AG08396 (cell line): ENCODE measurements around the gene SEMA5A.

Source experiments
- DNase-seq: peaks from one replicate; pipeline ENCODE4 v3.0.0; 2012; ENCODE audit warnings: low spot score, mixed read lengths

Gene SEMA5A

DNA sequence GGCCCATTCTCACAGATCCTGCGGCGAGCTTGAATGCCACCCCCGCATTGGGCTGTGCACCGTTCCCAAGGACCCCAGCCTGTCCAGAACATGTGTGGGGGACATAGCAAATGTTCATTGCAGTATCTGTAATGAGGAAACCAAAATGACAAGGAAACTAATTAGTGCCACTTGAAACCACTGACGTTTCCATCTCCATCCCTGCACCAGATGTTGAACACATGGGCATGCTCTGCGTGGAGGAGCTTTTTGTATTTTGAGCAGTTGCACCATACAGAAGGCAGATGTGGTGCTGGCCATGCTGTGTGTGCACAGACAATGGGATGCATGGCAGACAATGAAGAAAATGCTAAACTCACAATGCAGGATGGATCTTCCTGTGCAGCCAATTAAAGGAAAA lies 437.7 kb downstream of the SEMA5A start:
- DNase-seq: no peak

DNA sequence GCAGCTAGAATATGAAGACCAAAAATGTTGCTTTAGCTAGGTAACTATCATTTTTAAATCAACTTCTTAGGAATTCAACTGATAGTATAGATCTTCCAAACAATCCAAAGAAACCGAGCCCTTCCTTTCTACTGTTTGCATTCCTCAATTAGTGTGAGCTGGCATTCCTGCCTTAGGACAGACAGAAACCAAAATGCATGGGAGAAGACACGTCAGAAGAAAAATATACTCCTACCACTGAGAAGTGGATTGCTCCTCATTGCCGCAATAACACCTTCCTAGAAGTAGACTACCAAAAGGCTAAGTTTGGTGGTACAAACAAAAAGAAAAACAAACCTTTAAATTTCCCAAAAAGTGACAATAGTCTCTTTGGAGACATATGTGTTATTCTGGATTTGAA lies 440.0 kb downstream of the SEMA5A start:
- no peak for DNase-seq

DNA sequence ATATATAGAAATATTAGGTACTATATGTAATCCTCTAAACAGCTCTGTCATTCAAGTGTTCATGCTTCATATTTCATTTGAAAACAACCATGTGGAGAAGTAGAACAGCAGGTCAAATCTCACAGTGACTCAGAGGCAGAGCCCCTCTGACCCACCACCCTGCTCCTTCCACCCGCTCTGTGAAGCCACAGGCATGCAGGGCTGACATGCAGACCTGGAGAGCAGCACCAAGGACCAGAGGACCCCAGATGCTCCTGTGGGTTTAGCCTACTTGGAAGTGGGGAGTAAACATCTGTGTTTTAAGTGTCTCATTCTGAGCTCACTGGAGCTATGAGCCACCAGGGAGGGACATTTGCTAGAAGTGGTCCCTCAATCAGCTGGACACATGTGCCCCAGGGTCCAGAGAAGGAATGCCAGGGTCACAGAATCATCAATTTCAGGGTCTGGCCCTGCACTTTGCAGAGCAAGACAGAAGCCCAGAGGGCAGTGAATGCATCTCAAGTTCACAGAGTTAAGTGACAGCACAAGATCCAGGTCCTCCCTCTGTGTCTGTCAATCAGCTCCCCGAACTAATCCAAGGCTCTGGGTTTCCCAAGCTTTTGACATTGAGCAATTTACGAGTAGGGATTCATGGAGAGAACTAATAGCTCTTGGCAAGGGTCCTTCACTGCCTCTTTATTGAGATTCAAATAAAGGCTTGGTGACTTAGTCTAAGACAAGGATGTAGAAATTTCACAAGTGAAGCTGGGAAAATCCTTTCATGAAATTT lies 441.1 kb downstream of the SEMA5A start:
- DNase-seq: no peak

DNA sequence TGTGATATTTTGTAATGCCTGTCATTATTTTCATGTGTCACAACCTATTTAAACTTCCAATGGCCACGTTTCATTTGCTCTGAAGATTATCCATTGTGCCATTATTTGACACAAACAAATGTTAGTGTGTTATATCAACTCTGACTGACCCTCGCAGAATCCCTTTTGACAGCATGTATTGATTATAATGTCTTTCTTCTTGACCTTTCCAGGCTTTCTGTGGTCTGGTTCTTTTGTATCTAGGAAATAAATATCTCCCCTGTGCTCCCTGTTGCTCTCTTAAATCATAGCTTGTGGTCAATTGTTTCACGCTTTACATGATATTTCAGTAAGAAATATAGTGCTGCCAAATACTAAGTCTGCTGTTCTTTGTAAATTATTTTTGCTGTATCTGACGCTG lies 442.6 kb downstream of the SEMA5A start:
- DNase-seq: no peak

DNA sequence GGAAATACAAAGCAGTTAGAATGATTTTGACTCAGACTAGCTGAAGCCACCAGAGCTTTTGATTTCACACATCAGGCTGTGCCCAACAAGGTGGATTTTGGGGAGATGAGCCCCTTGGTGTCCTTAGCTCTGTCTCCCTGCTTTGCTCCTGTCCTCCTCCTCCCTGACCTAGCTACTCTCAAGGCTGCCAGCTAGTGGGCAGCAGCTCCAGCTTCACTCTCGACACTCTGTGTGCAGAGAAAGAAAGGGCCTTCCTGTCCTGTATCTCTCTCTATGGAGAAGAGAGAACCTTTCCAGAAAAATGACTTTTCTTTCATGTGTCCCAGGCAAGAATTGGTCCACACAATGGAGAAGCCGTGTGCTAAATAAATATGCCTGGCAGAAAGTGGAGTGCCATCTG lies 446.2 kb downstream of the SEMA5A start:
- DNase-seq: no peak

DNA sequence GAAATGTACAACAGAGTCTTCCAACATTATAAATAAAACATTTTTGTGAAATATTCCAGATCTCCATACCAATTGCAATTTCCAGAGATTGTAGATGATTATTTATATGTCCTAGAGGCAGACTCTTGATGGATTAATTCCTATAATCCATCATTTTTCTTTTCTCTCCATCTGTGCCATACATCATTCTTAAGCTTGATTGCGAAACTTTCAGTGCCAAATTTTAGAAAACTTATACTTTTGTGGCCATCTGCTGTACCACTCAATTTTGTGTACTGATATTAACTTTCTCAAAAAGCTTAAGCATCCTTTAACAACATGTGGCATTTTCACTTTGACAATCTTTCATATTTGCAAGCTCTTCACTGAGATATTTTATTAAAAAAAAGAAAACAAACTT lies 446.9 kb downstream of the SEMA5A start:
- DNase-seq: no peak

DNA sequence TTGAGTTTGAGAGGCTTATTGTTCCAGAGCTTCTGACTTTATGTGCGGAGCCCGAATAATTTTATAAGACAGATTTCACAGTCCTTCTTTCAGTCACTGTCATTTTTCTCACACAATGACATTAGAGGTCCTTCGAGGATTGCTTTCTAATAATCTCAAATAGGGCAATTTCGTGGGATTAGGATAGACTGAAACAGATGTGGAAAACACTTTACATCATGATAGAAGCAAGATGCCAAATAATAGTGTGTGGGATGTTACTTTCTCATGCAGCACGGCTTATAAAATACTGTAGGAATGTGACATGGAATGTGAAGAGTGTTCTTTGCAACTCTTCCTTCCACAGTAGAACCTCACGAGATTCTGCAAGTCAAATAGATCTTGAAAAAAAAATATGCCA lies 451.3 kb downstream of the SEMA5A start:
- DNase-seq: no peak

DNA sequence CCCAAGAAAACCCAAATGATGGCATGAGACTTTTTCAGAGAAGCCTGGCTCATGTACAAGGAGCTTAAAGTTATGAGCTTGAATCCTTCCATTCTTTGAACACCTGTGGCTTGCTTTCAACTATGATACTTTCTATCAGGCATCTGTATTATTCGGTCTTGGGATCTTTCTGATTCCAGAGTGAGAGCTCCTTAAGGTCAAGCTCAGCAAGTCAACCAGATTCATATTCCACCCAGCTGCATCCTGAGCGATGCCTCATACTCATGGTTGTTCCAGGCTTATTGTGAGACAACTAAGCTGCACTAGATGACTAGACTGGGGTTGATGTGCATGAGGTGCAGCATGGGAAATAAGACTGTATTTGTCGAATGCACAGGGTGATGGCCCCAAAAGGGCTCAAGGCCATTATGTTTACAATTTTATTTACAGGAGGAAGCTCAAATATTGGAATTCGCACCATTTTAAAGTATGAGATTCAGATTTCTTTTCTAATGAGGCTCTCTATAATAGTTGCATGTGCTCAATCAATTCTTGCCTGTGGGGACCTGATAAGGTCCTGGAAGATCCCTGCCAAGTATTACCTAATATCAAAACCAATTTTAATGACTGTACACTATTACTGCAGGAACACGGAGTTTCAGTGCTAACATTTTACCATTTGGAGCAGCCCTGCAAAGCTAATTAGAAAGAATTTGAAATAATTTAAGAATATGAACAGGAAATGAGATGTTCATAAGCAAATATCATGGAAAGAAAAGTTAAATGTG lies 453.8 kb downstream of the SEMA5A start:
- no peak for DNase-seq

DNA sequence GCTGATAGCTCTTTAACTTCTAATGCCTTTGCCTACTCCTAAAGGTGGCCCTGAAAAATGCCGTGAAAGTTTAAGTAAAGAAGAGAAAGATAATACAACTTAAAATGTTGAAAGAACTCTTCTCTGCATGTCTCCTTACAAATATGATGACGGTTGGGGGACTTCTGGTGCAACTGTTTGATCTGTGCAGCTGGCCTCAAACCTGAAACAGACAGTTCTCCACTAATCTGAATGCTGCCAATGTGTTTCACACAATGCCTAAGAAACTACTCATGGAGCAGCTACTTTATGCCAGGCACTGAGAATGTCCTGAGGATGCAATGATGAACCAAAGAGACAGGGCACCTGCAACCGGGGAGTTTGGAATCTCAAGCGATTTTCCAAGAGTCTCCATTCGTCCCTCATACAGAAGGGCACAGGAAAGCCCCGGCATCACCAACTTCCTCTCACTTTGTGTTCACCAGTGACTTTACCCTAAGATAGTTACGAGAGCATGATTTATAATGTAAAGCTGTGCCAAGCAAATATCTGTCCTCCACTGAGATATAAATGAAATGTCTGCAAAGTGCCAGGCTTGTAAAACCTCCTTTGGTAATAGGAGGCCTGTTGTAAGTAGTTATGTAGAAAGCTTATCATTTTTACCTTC lies 455.4 kb downstream of the SEMA5A start:
- DNase-seq: no peak

DNA sequence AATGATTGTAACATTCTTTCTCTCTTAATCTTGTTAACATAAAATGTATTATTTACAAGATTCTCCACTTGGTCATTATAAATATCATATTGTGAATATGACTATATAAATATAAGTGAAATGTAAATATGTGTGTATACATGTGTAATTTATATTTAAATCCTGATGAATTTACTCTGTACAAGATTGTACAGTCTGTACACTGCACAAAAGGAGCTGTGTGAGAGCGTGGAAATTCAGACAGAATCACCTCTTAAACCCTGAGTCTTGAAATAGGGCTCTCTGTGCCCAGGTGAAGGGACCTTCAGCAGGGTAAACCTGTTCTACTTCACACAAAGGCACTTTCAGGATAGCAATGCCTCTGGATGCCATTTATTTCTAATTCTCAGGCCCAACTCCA lies 456.0 kb downstream of the SEMA5A start:
- no peak for DNase-seq

DNA sequence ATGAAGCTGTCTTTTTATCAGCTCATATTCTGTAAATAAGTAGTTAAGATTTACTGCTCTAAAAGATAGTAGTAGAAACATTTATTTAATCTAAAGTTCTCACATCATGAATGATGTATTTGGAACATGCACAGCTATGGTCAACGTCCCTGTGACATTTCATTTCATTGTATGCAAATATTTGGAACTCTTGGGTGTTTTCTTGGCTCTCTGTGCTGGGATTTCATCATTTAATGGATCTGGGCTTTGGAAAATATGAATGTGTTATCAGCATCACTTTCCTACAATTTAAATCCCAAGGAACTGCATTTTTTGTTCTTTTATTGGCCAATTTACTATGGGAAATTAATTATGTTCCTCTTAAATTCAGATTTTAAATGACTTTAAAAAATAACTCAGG lies 462.9 kb downstream of the SEMA5A start:
- no peak for DNase-seq

DNA sequence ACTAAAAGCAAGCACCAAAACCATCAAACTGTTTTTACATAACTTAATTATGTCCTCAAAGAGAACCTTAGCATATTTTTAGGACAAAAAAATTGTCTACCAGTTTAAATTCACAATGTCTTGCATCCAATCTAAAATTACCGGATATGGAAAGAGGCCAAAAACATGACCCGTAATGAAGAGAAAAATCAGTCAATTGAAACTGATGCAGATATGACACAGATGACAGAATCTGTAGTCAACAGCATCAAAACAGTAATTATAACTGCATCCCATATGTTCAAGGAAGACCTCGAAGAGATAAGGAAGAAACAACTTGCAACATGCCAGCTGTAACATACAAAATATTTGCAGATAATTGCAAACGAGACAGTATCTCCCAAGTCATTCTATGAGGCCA lies 473.2 kb downstream of the SEMA5A start:
- DNase-seq: no peak

DNA sequence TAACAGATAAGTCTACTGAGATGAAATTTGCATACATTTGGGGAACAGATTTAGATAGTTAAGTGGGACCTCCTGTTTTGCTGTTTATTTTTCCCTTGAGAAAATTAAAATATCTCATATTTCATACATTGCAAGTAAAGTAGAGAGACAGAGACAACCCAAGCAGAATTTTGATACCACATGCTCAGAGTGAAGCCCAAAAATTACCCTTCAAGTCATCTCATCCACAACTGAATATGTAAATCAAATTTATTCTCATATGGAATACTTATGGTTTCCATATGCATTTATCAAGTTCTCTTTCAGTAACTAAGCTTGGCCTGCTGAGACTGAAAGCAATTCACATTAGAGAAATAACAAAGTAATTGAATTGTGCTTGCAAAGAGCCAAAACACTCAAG lies 474.4 kb downstream of the SEMA5A start:
- DNase-seq: no peak

DNA sequence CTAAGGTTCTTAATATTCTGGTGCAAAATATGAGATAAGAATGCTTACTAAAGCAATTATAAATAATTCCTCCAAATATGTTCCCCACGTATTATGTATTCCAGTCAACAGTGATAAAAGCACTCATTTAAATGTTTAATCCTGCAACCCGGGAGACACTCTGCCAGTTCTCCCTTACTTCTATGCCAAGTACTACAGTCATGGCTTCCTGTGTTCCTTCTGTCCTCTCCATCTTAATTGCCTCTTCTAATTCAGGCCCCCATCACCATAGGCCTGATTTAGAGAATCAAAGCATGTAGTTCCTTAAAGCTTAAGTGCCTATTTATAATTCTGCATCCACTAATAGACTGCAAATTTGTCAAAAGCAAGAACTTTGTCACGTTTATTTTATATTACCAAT lies 474.8 kb downstream of the SEMA5A start:
- no peak for DNase-seq

DNA sequence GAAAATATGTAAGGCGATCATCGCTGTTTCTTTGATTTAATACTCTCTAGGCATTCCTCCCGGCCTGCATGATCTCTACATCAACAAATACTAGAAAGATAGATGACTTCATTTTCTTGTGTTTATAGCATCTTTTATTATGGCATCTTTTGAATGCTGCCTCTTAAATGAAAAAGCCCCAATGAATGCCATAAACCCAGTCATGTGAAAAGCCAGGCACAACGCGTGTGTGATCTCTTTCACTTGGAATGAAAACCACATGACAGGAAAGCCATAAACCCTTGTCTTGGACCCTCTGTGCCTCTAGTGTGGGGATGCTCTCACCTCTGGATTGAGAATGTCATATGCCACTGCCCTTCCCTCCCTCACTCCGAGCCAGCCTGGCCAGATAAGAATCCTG lies 476.2 kb downstream of the SEMA5A start:
- DNase-seq: peak; percentile 23

DNA sequence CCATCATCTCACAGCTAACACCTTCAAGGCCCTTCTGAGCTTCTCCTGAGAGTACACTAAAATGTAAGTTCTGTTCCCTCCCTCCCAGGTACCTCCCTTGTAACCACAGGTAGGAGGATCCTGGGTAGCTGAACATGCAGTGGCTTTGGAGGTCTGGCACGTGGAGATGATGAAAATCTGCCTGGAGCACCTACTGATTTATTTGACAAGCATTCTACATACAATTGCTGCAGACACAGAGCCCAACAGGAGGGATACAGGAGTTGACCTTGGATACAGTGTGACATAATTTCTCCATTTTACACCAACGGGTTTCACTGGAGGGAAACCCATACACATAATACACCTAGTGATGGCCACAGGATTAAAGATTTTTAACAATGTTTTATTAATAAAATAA lies 478.7 kb downstream of the SEMA5A start:
- DNase-seq: no peak

DNA sequence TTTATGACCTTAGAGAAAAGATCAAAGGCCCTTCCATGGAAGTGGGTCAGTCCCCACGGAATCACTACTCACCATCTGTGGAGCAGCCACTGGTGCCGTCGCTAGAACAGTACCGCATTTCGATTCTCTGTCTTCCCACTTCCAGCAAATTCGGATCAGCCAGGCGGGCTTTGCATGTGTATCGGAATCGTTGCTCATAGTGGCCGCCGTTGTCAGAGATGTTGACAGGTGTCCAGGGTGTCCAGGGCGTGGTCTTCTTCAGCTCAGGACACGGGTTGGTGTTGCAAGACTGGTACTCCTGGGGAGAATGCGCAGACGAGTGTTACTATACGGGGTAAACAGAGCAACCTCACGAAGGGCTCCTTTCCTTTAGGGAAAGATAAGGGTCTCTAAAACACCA lies 479.5 kb downstream of the SEMA5A start:
- DNase-seq: no peak

DNA sequence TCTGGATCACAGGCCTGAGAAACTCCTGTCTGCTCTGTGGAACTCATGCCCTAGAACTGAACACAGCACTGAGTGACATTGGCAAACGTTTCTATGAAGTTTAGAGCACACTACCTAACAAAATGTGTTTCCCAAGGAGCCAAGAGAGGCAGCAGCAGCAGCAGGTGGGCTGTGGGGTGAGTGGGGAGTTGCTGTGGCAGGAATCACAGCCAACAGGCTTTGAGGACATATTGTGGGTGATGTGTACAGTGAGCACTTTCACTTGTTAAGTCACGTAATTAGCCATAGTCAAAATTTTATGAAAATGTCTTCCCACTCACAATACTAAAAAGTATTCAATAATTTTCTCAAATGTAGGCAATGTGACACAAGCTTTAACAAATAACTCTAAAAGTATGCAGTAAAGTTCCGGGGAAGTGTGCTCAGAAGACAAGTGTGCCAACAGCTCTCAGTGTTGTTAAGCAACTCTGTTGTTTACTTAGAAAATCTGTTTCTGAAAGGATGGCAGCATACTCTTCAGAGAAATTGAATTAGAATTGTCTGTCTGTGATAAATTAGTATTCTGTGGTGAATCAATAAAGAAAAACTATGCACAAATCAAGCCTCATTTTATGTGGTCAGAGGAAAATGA lies 482.1 kb downstream of the SEMA5A start:
- DNase-seq: no peak

DNA sequence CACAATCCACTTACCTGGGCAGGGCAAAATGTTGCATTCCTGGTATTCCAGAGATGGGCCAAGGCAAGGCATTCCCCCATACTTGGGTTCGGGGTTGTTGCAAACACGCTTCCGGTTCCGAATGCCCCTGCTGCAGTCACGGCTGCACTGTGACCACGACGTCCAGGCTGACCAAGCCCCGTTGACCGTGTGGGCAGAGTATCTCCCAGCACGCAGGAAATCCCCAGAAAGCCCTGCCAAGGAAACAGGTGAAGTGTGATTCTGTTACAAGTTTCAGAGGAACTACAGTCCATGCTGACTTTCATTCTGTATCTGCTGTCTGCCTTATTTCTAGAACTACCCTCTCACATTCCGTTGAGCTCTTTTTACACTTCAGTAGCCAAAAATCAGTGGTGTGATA lies 483.0 kb downstream of the SEMA5A start:
- DNase-seq: no peak

DNA sequence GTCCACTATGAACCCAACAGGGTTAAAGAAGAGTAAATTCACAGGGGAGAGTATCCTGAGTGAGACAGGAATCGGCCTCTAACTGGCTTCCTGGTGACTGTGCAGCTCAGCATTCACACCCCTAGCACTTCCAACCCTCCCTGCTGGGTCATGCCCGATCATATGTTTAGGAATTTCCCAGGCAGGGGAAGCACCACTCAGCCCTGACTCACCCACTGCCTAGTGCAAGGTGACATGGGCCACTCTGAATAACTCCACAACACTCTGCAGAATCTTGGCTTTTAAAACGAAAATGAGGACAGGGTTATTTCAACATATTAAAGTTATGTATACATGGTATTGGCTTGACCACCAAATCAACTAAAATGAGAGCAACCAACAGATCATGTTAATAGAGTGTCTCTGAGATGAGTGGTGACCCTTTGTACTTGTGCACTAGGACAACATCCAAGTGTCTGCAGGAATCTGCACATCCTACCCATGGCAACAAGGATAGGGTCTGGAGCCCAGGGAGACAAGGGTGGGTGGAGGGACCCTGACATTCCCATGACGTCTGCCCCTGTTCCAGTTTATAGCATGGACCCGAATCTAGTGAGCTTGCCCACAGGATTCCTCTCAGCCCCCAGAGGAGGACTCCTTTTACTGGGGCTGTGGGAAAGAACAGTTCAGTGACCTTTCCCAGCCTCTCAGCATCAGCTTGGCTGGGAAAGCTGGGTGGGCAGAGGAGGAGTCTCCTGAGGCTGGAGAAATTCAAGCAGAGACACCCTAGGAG lies 485.8 kb downstream of the SEMA5A start:
- peak; percentile 90 for DNase-seq

DNA sequence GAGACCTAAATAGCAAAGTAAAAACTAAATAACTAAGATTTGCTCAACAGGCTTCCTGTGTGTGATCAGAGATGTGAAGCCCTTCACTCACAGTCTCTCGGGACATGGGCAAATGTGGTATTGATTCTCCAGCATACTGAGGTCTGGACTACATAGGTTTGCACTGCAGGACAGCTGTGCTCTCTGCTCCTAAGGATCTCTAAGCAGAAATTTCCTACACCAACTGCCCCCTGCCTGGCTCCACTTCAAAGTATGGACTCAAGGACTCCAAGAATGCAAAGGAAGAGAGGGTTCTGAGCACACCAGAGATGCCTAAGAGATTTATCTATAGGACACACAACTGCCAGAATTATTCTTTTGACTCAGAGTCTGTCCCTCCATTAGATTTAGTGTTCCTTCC lies 487.2 kb downstream of the SEMA5A start:
- DNase-seq: no peak

DNA sequence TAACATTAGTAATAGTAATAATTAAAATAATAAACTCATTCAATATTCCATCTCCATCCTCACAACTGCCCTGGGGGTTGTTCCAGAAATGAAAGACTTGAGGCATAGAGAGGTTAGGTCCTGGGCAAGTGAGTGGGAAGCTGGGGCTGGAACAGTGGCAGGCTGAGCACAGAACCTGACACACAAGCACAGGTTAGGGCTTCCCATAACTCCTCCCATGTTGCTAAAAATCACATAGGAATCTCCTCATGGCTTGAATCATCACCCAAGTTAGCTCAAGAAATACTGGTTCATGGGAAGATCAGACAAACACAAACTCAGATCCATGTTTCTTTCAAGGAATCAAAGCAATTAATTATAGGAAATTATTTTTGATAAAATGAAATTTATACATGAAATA lies 487.7 kb downstream of the SEMA5A start:
- DNase-seq: no peak
